Epithelial cell of prostate (primary cell): ENCODE data around the gene RAMP1.
A peak's percentile ranks its signal among the peaks of the same experiment; 100 is the strongest.

Source experiments
- DNase-seq: peaks from one replicate; pipeline ENCODE4 v3.0.0-alpha.2; 2011; ENCODE audit warnings: low read depth, low spot score
- H3K27ac ChIP-seq: fragments of 450-650 bp; 2 replicates; pipeline ENCODE4 v1.5.1; 2017; ENCODE audit warnings: mild to moderate bottlenecking

Gene RAMP1

DNA sequence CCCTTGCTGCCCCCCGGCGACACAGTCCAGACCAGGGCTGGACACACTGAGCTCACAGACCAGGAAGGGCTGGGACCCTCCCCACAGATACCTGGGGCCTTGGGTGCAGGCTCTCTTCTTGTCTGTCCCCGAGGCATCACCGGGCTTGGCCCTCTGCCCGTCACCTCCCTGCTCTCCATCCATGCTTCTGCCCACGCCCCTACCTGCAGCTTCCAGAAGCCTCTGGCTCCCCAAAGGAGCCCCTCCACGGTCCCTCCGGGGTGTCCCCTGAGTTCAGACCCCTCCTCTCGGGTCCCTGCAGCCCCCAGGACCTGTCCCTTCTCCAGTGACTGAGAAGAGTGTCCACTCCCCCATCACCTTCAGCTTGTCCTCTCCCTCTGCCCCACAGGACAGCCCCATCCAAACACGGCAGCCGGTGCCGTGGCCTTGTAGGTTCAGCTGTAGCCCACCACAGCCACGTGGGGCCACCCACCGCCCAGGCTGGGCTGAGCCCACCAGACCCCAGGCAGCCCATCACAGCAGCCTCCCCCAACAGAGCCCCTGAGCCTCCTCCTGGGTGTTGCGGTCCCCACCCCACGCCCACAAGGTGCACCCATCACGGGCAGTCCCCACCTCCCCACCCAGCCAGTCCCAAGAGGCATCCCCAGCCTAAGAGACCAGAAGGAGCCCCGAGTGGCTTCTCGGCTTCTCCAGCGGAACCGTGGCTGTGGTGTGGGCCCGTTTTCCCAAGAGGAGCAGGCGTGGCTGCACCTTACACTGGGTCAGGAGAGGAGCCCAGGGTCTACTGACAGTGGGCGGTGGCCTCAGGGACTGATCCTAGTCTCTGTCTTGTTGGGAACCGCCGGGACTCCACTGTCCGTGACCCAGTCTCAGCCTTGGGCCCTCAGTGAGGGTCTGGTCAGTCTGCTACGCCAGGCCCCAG, 53.1 kb downstream of the RAMP1 start:
- no peak for DNase-seq
- H3K27ac ChIP-seq = no peak overlapping the region

DNA sequence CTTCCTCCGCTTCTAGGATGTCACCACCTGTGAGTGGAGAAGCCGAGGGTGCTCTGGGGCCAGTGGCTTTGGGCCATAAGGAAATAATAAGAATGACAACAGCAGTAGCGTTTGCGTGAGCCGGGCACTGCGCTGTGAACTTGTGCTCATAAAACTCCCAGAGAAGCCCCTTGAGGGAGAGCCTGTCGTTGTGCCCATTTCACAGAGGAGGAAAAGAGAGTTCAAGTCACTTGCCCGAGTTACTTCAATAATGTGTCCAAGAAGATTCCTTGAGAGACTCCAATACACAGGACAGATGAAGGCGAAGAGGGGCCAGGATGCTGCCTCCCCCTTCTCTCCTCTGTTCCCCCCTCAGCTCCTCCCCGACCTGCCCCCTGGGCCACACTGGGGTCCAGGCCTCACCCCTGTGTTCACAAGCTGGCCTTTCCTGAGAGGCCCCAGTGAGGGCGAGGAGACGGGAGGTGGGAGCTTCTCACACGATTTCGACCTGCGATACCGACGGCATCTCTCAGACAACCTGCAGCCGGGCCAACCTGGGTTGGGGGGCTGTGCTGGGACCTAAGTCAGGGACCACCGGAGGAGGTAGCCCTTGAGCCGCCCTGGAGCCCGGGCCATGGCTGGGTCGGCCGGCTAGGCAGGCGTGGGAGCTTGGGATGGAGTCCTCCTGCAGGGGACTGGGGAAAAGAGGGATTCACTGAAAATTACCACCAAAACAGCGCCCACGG, 53.9 kb downstream of the RAMP1 start:
- DNase-seq = no peak
- no peak overlapping the region for H3K27ac ChIP-seq

DNA sequence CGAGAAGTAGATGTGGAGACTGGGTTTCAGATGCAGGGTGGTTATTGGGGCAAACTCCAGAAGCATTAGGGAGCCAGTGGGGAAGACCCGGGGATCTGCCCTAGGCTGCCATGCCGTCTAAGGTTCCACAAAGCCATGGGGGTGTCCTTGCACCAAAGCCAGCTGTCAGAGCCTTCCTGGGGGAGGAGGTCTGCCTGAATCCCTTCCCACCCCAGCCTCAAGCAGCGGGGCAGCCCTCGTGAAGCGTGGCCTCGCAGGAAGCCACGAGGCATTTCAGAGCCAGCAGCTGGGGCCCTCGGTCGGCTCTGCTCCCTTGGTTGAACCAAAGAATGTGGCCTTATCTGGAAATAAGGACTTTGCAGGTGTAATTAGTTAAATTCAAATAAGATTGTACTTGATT, 56.2 kb downstream of the RAMP1 start:
- H3K27ac ChIP-seq = no peak overlapping the region
- DNase-seq = no peak

DNA sequence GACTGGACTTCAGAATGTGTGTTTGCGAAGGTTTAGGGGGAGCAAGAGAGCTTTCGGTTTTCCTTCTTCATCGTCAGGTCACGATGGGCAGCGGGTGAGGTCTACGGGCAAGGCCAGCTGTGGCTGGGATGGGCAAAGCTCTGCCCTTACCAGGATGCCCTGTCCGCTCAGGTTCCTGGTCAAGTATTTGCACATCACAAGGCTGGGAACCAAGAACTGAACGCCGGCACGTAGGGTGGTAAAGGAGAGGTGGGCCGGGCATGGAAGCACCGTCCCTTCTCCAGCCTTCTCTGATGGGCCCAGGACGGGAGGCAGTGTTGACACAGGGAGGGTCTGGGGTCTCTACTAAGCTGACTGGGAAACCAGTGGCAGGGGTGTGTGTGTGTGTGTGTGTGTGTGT, 56.9 kb downstream of the RAMP1 start:
- H3K27ac ChIP-seq = no peak overlapping the region
- DNase-seq = no peak

DNA sequence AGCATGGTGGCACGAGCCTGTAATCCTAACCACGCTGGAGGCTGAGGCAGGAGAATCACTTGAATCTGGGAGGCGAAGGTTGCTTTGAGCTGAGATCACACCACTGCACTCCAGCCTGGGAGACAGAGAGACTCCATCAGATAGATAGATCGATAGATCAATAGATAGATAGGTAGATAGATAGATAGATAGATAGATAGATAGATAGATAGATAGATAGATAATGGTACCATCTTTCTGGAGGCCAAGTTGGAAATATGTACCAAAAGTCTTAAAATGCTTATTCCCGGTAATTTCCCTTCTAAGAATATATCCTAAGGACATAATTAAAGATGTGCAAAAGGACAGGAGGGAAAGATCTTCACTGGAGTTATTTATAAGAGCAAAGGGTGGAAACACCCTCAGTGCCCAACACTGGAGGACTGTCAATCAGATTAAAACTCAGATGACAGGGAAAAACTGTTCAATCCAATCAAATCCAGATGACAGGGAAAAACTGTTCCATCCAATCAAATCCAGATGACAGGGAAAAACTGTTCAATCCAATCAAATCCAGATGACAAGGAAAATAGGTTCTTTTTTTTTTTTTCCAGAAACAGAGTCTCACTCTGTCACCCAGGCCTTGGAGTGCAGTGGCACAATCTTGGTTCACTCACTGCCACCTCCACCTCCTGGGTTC, 58.4 kb downstream of the RAMP1 start:
- H3K27ac ChIP-seq = no peak overlapping the region
- DNase-seq = no peak

DNA sequence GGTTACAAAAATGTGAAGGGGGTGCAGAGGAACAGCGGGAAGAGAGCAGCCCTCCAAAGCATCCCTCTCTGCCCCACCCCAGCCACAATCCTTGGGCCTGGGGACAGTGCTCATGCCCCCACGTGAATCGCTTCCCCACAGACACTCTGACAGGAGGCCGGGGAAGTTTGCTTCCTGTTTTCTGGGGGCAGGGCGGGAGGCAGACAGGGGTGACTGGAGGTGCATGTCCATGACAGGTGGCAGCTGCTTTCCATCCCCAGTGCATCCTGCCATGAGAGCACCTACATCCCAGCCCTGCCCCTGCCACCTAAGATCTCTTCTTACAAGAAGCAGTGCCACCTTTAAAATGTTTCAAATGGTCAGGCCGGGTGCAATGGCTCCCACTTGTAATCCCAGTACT, 60.2 kb downstream of the RAMP1 start:
- DNase-seq = no peak

DNA sequence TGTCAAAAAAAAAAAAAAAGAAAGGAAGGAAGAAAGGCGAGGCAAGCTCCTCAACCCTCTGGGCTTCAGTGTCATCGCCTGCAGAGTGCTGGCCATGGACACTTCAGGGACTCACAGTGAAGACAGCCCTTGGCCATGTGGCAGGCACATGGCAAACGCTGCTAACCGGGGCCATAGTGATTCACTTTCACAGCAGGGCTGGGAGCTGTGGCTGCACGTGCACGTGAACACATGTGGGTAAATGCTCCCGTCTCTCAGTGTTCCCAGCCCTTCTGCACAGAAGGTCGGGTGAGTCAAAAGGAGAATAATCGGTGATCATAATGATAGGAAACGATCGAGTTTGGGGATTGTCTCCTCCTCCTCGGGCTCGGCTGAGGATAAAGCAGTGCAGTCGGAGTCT, 61.2 kb downstream of the RAMP1 start:
- no peak overlapping the region for H3K27ac ChIP-seq
- no peak for DNase-seq

More for the DNA sequence above, 60.2 kb downstream of the RAMP1 start:
- no peak overlapping the region for H3K27ac ChIP-seq

DNA sequence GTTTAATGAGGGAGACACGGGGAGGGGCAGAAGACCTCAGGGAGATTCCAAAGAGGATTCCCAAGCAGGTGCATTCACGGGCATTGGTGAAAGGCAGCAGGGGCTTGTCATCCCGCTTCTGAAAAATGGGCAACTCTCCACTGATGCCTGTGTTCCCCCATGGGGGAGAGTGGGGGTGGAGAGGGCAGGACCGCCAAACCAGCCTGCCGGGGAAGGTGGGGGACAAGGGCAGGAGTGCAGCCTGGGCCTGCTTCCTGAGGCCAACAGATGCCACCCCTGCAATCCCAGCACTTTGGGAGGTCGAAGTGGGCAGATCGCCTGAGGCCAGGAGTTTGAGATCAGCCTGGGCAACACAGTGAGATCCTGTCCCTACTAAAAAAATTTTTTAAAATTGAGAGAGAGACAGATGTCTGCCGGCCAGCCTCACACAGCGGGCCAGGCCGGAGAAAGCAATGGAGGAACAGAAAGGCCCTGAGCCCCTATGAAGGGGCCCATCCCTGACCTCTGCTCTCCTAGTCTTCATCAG, 62.6 kb downstream of the RAMP1 start:
- DNase-seq = no peak
- H3K27ac ChIP-seq = no peak overlapping the region

DNA sequence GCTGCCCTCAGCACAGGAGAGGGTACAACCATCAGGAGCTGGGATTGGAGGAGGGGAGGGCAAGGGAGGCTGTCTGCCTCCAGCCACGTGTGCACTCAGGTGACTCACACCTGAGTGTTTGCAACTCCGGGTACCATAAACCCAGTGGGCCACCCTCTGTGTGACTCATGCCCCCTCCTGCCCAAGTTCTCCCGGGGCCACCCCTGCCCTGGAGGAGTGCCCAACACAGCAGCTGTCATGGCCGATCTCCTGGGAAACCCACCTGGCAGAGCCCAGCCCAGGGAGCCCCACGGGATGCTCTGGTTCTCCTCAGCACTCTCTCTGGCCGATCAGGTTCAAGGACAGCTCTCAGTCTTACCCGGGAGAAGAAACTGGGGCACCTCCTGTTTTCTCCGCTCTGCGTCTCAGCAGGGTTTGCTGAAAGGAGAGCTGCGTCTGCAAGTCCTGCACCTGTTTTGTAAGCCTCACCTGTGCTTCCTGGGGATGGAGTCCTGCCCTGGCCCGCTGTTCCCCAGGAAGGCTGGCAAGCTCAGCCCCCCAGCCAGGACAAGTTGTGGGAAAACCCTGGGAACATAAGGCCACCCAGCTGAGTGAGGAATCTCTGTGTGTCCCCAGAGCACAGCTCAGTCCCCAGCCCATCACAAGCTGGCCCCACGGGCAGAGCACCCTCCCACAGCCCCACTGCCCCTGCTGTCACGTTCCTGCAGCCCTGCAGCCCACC, 63.4 kb downstream of the RAMP1 start:
- DNase-seq = peak; percentile 45
- no peak overlapping the region for H3K27ac ChIP-seq

DNA sequence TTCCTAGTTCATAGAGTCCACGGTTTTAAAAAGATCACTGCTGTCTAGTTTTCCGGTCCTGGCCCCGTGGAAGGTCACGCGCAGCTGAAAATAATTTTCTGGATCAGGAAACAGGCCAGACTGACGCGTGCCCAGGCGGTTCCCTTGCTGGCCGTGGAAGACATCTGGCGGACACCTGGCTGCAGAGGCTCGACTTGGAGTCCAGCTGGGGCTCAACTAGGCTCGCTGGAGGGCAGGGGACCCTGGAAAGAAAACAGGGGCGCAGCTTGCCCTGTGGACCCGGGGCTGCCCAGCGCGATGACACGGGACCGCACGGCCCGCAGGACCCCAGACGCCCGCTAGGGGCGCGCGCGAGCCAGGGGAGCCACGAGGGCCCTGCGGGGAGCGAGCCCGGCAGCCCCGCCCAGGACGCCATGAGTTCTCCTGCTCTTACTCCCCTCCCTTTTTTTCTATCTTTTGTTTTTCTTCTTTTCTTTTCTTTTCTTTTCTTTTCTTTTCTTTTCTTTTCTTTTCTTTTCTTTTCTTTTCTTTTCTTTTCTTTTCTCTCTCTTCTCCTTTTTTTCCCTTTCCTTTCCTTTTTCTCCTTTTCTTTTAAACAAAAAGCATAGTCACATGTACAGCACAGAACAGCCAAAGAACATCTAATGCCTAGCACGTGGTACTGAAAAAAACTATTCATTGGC, 64.2 kb downstream of the RAMP1 start:
- DNase-seq = no peak
- H3K27ac ChIP-seq = no peak overlapping the region

DNA sequence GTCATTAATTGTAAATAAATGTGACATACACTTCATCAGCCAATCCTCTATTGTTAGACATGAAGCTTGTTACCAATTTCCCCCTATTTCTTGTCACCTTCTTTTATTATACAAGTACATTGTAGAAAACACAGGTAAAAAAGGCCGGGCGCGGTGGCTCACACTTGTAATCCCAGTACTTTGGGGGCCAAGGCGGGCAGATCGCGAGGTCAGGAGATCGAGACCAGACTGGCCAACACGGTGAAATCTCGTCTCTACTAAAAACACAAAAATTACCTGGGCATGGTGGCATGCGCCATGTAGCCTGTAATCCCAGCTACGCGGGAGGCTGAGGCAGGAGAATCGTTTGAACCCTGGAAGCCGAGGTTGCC, 64.7 kb downstream of the RAMP1 start:
- H3K27ac ChIP-seq = no peak overlapping the region
- DNase-seq = no peak

DNA sequence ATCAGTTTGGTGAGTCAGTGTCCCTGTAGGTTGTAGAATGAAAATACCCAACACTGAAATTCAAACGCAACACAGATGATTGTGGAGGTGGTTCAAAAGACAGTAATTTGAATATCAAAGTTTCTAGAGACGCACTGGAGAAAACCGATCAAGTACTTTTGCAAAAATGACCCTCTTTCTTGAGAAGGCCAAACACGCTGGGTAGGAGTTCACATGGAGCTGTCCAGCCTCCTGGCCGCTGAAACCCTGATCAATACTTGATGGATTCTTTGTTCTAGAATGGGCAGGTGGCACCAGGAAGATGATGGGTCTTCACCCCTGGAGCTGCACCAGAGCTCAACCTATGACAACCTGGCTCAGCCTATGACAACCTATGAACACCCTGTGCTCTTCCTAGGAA, 67.7 kb downstream of the RAMP1 start:
- no peak overlapping the region for H3K27ac ChIP-seq
- DNase-seq = no peak

DNA sequence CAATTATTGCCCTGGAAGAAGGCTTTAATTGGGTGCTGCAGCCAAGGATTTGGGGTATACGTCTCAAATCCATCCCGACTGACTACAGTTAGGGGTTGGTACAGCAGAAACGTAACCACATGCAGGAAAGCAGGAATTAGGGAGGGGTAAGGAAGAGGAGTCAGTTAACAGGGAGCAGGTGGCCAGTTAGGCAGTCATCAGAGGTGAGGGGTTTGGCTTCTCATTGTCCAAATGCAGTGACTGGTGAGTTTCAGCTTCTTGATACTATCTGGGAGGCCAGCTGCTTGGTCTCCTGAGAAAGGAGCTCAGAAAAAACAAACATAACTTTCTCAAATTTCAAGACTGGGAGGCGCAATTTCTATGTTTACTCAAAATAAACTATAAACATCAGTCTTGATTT, 68.6 kb downstream of the RAMP1 start:
- H3K27ac ChIP-seq = no peak overlapping the region

DNA sequence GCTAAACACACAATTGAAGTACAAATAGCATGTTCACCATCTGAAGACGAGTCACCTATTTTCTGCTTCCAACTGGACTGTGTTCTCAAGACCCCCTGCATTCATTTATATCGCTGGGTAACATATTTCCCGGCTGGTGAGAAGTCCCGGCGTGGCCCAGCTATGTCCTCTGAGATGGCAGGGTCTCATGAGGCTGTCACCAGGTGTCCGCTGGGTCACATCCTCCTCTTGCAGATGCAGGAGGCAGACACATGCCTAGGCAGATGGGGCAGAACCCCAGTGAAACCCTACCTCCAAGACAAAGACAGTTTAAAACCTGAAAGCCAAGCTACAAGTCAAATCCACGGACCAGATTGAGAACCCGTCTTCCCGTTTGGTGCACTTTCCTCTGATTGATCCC, 70.6 kb downstream of the RAMP1 start:
- H3K27ac ChIP-seq = no peak overlapping the region
- no peak for DNase-seq

More for the DNA sequence above, 68.6 kb downstream of the RAMP1 start:
- no peak for DNase-seq

DNA sequence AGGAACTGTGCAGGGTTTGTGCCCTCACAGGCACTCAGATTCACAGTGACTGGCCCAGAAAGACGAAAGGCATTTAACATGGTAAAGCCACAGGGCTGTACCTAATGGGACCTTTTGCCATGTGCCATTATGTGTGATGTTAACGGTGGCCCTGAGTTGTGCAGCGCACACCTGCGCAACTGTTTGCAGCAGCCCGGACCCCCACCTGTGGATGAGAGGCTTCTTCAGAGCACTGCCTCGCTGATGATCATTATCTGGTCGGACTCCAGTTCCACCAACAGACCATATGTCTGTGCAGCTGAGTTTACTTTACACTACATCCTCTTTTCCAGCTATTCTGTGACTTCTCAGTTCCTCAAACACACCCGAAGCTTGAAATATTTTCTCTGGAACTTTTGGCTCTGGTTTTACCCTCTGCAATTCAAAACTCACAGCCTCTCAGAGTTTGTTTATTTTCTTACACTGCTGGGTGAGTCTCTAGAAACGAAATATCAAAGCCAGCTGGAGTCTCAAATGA, 71.8 kb downstream of the RAMP1 start:
- no peak for DNase-seq
- no peak overlapping the region for H3K27ac ChIP-seq

DNA sequence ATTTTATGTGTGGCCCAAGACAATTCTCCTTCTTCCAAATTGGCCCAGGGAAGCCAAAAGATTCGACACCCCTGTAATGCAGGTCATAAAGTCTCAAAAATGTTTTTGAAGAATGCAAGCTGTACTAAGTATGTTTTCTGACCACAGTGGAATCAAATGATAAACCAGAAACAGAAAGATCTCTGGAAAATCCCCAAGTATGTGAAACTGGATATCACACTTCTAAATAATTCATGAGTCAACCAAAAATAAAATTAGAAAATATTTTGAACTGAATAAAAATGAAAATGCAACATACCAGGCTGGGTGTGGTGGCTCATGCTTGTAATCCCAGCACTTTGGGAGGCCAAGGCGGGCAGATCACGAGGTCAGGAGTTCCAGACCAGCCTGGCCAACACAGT, 73.3 kb downstream of the RAMP1 start:
- no peak for DNase-seq
- H3K27ac ChIP-seq = no peak overlapping the region

DNA sequence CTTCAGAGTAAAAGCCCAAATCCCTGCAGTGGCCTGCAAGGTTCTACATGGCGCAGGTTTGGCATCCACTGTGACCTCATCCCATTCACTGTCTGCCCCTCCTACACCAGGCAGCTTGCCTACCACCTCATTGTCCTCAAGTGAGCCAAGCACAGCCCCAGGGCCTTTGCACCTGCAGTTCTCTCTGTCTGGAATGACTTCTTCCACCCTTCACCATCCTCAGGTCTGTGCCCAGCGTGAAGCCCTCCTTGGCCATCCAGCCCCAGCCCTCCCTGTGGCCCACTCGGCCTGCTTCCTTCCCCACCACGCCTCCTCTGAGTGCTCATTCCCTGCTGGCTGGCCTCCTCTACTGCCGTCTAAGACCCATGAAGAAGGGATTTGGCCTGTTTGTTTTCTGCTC, 74.8 kb downstream of the RAMP1 start:
- no peak for DNase-seq
- no peak overlapping the region for H3K27ac ChIP-seq

DNA sequence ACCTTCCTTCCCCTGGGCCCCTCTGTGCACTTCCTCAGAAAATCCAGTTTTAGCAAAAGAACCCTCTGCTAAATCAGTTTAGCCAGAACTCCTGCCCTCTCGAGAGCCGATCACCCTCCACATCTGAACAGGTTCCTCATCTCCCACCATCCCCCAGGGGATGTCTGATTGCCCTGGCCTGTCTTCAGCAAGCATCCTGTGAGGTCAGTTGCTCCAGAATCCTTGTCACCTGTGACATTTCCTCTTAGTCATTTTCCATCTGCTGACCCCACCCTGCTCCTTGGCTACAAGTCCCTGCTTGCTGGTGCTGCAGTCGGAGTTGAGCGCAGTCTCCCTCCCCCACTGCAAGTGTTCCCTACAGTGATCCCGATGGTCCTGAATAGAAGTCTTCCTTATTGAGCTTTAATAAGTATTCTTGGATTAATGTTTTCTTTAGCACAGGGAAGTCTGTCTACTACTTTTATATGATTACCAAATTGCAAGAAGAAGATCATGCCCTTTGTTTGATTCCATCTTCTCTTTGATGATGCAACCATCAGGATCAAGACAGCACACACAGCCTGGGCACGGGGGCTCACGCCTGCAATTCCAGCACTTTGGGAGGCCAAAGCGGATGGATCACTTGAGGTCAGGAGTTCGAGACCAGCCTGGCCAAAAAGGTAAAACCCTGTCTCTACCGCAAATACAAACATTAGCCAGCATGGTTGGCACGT, 76.5 kb downstream of the RAMP1 start:
- no peak overlapping the region for H3K27ac ChIP-seq
- peak; percentile 69 for DNase-seq

DNA sequence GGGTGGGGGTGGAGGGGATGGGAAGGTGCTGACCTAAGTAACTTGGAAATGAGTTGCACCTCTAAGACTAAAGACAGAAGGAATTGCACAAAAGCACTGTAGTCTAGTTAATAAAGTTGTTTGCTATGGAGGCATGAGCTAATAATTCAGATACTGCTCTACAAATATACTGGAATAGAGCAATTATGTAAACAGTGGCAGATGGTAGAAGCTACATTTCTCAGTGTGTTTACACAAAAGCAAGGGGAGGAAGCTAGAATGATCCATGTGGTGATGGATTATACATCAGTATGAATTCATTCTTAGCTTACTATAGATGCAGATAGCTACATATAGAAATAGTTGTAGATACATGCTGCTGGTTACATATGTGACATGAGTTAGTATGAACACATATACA, 79.8 kb downstream of the RAMP1 start:
- no peak for DNase-seq
- no peak overlapping the region for H3K27ac ChIP-seq
